ENCODE data around the gene CDKN2B. TPM values are rescaled to one million over a fixed set of nuclear protein-coding genes. Genes with fewer than 3 reads are reported as not detected.
A peak's percentile ranks its signal among the peaks of the same experiment; 100 is the strongest.

CDKN2B gene
- total RNA-seq, 2 experiments from 2014 or later: 2.0 to 3.7 TPM

GRCh38 chr9:21993007-21993406 lies 16.1 kb downstream of the CDKN2B start:
- peak overlapping the region; percentile 78 for H3K4me3 ChIP-seq (ENCODE audit: low read depth, low read length, poor library complexity, severe bottlenecking)
- no peak for DNase-seq (ENCODE audit: low spot score)
- ChIA-PET POLR2A (interaction anchor here (1.8 to 3.8 kb wide), 4 partner anchors 11 to 21 kb away, joined by 3 to 34 read pairs (median 16); partner anchors contain the start of gene CDKN2B), CTCF (ENCODE audit: unreplicated experiment) (no interaction called here)
- peaks cover 36% of the 10 kb centered on the region for H4K20me1 ChIP-seq (ENCODE audit: insufficient read depth, low read length)
- intact Hi-C loops (cut with micrococcal nuclease; ENCODE audit: unreplicated experiment): loop anchor here (5.0 kb wide), 4 partner anchors 76 to 656 kb away; partner anchors contain the start of gene KLHL9
- peak overlapping the region; percentile 100 for H3K4me2 ChIP-seq (ENCODE audit: low read length)
- H3K27ac ChIP-seq (ENCODE audit: low read depth, low read length, poor library complexity, severe bottlenecking): peak overlapping the region; percentile 97
- no TSS peak for BruUV-seq (replicated peaks)
- H3K4me1 ChIP-seq (ENCODE audit: insufficient read depth, low read length, poor library complexity, severe bottlenecking): peaks cover 31% of the 10 kb centered on the region
- peak overlapping the region; percentile 63; the same call in 1 of the 2 replicates for H2AFZ ChIP-seq (ENCODE audit: low read length)
- peaks cover 87% of the 10 kb centered on the region for H3K79me2 ChIP-seq (ENCODE audit: insufficient read depth, low read depth, low read length)
- no peaks in the 10 kb centered on the region for H3K9me3 ChIP-seq (ENCODE audit: low read length)
- H3K36me3 ChIP-seq (ENCODE audit: insufficient read depth, low read length): peaks cover 59% of the 10 kb centered on the region
- no peaks in the 10 kb centered on the region for H3K9me2 ChIP-seq (ENCODE audit: insufficient read depth, low read length)
- TF ChIP-seq, protein P1, sequence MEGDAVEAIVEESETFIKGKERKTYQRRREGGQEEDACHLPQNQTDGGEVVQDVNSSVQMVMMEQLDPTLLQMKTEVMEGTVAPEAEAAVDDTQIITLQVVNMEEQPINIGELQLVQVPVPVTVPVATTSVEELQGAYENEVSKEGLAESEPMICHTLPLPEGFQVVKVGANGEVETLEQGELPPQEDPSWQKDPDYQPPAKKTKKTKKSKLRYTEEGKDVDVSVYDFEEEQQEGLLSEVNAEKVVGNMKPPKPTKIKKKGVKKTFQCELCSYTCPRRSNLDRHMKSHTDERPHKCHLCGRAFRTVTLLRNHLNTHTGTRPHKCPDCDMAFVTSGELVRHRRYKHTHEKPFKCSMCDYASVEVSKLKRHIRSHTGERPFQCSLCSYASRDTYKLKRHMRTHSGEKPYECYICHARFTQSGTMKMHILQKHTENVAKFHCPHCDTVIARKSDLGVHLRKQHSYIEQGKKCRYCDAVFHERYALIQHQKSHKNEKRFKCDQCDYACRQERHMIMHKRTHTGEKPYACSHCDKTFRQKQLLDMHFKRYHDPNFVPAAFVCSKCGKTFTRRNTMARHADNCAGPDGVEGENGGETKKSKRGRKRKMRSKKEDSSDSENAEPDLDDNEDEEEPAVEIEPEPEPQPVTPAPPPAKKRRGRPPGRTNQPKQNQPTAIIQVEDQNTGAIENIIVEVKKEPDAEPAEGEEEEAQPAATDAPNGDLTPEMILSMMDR (conservative IDR thresholded peaks at IDR 0.05; ENCODE audit: low read length): no peak
- TF ChIP-seq EZH2phosphoT487 (IDR thresholded peaks at IDR 0.05; ENCODE audit: borderline replicate concordance, low read depth, low read length): no peak

GRCh38 chr9:21991072-21991959 lies 17.8 kb downstream of the CDKN2B start:
- H2AFZ ChIP-seq (ENCODE audit: low read length): no peak overlapping the region; the same call in 1 of the 2 replicates
- TF ChIP-seq, protein P1 (conservative IDR thresholded peaks at IDR 0.05; ENCODE audit: low read length): no peak
- TF ChIP-seq EZH2phosphoT487 (IDR thresholded peaks at IDR 0.05; ENCODE audit: borderline replicate concordance, low read depth, low read length): no peak
- no peaks in the 10 kb centered on the region for H3K9me3 ChIP-seq (ENCODE audit: low read length)
- peak; percentile 17 for DNase-seq (ENCODE audit: low spot score)
- H4K20me1 ChIP-seq (ENCODE audit: insufficient read depth, low read length): peaks cover 26% of the 10 kb centered on the region
- intact Hi-C loops (cut with micrococcal nuclease; ENCODE audit: unreplicated experiment): loop anchor here (5.0 kb wide), 4 partner anchors 74 to 654 kb away; partner anchors contain the start of gene KLHL9
- peaks cover 87% of the 10 kb centered on the region for H3K79me2 ChIP-seq (ENCODE audit: insufficient read depth, low read depth, low read length)
- peaks cover 52% of the 10 kb centered on the region for H3K36me3 ChIP-seq (ENCODE audit: insufficient read depth, low read length)
- ChIA-PET POLR2A (interaction anchor here (0.6 to 3.8 kb wide), 7 partner anchors 10 to 255 kb away, joined by 3 to 34 read pairs (median 3); partner anchors contain the start of gene CDKN2B), CTCF (ENCODE audit: unreplicated experiment) (no interaction called here)
- H3K4me2 ChIP-seq (ENCODE audit: low read length): peak overlapping the region; percentile 100
- H3K4me3 ChIP-seq (ENCODE audit: low read depth, low read length, poor library complexity, severe bottlenecking): peak overlapping the region; percentile 78
- H3K27ac ChIP-seq (ENCODE audit: low read depth, low read length, poor library complexity, severe bottlenecking): peak overlapping the region; percentile 48
- no TSS peak for BruUV-seq (replicated peaks)
- no peaks in the 10 kb centered on the region for H3K9me2 ChIP-seq (ENCODE audit: insufficient read depth, low read length)
- H3K4me1 ChIP-seq (ENCODE audit: insufficient read depth, low read length, poor library complexity, severe bottlenecking): peaks cover 35% of the 10 kb centered on the region
